IMR-90 (cell line): ENCODE data around the gene COX6B1. TPM values are rescaled to one million over a fixed set of nuclear protein-coding genes. Genes with fewer than 3 reads are reported as not detected.

Experiments
- ATAC-seq: fragments of 200-7000 bp; cut with Tn5 transposase; 2 replicates; pipeline ENCODE4 v1.9.1; 2020; ENCODE audit warnings: low read depth, mild to moderate bottlenecking, moderate library complexity
- BruUV-seq: library from RNA; stranded (reverse); fragments of 400-500 nt; replicated peaks from 2 replicates; lab custom pipeline; 2021; lab: Mats Ljungman, UMichigan
- CTCF ChIA-PET: fragments of 300-600 bp; formaldehyde crosslinking; extraction: SDS; loops from one replicate; lab custom pipeline; 2021; ENCODE audit warnings: antibody characterized with exemption; lab: Yijun Ruan, JAX
- POLR2A ChIA-PET: fragments of 300-600 bp; sonication (Branson Sonifier 250); formaldehyde crosslinking; loops from one replicate; lab custom pipeline; 2022; ENCODE audit warnings: antibody characterized with exemption; ENCODE audit not compliant: unreplicated experiment; lab: Charles Lee
- DNase-seq: peaks from one replicate; pipeline ENCODE4 v3.0.0; 2013
- H2AFZ ChIP-seq: replicated peaks from 2 replicates; pipeline ENCODE3; 2013; ENCODE audit warnings: low read length, mild to moderate bottlenecking; ENCODE audit not compliant: poor library complexity
- H2AK5ac ChIP-seq: 2 replicates; pipeline ENCODE4 v1.6.1; 2013; ENCODE audit warnings: low read depth, low read length, inconsistent platforms
- H2AK9ac ChIP-seq: replicated peaks from 2 replicates; pipeline ENCODE3; 2013; ENCODE audit warnings: mild to moderate bottlenecking, low read depth, low read length, moderate library complexity; ENCODE audit not compliant: poor library complexity
- H2BK120ac ChIP-seq: 2 replicates; pipeline ENCODE4 v1.6.1; 2013; ENCODE audit warnings: low read depth, low read length, inconsistent platforms
- H2BK15ac ChIP-seq: 3 replicates; pipeline ENCODE4 v1.6.1; 2013; ENCODE audit warnings: low read depth, low read length, inconsistent platforms
- H2BK20ac ChIP-seq: 2 replicates; pipeline ENCODE4 v1.6.1; 2013; ENCODE audit warnings: low read depth, mild to moderate bottlenecking, inconsistent platforms, low read length, moderate library complexity
- H2BK5ac ChIP-seq: 2 replicates; pipeline ENCODE4 v1.6.1; 2013; ENCODE audit warnings: mild to moderate bottlenecking, low read depth, low read length, inconsistent platforms; ENCODE audit not compliant: poor library complexity, severe bottlenecking
- H3K14ac ChIP-seq: replicated peaks from 2 replicates; pipeline ENCODE4 v1.6.1; 2013; ENCODE audit warnings: low read depth, low read length, inconsistent platforms
- H3K18ac ChIP-seq: 2 replicates; pipeline ENCODE4 v1.6.1; 2013; ENCODE audit warnings: low read depth, low read length, control low read depth
- H3K23ac ChIP-seq: 2 replicates; pipeline ENCODE4 v1.6.1; 2013; ENCODE audit warnings: low read depth, low read length, inconsistent platforms
- H3K27ac ChIP-seq: 2 replicates; pipeline ENCODE4 v1.5.1; 2013; ENCODE audit warnings: mild to moderate bottlenecking, control low read depth, low read length; ENCODE audit not compliant: insufficient read depth
- H3K27me3 ChIP-seq: 2 replicates; pipeline ENCODE4 v1.6.1; 2013; ENCODE audit warnings: low read length; ENCODE audit not compliant: control insufficient read depth, insufficient read depth
- H3K36me3 ChIP-seq: 2 replicates; pipeline ENCODE4 v1.6.1; 2013; ENCODE audit warnings: low read length, mixed read lengths; ENCODE audit not compliant: control insufficient read depth, insufficient read depth
- H3K4ac ChIP-seq: 2 replicates; pipeline ENCODE4 v1.6.1; 2013; ENCODE audit warnings: low read depth, low read length, inconsistent platforms
- H3K4me1 ChIP-seq: 2 replicates; pipeline ENCODE4 v1.6.1; 2013; ENCODE audit warnings: low read length, mixed read lengths; ENCODE audit not compliant: control insufficient read depth, insufficient read depth
- H3K4me2 ChIP-seq: 2 replicates; pipeline ENCODE4 v1.6.1; 2013; ENCODE audit warnings: low read depth, mild to moderate bottlenecking, control low read depth, low read length, moderate library complexity
- H3K4me3 ChIP-seq: 2 replicates; pipeline ENCODE4 v1.5.1; 2013; ENCODE audit warnings: low read depth, mild to moderate bottlenecking, control low read depth, low read length, moderate library complexity; ENCODE audit not compliant: insufficient read depth
- H3K56ac ChIP-seq: 2 replicates; pipeline ENCODE4 v1.6.1; 2013; ENCODE audit warnings: low read length, inconsistent platforms; ENCODE audit not compliant: insufficient read depth; ENCODE audit errors: extremely low read depth
- H3K79me1 ChIP-seq, 2 experiments: 2 replicates each; pipeline ENCODE4 v1.6.1; 2013; ENCODE audit warnings: low read length in 2 of 2, inconsistent platforms in 1 of 2, low read depth in 1 of 2
- H3K9ac ChIP-seq: 2 replicates; pipeline ENCODE4 v1.6.1; 2013; ENCODE audit warnings: low read depth, low read length, control low read depth
- H3K9me1 ChIP-seq: 2 replicates; pipeline ENCODE4 v1.6.1; 2013; ENCODE audit warnings: low read length, inconsistent platforms; ENCODE audit not compliant: insufficient read depth
- H3K9me3 ChIP-seq: 2 replicates; pipeline ENCODE4 v1.6.1; 2013; ENCODE audit warnings: low read length; ENCODE audit not compliant: control insufficient read depth, insufficient read depth
- H4K20me1 ChIP-seq: 2 replicates; pipeline ENCODE4 v1.6.1; 2013; ENCODE audit warnings: low read length, inconsistent platforms; ENCODE audit not compliant: insufficient read depth
- H4K5ac ChIP-seq: 2 replicates; pipeline ENCODE4 v1.6.1; 2013; ENCODE audit warnings: mild to moderate bottlenecking, low read depth, low read length, control low read depth
- H4K8ac ChIP-seq, 2 experiments: 2 replicates each; pipeline ENCODE4 v1.6.1; 2013; ENCODE audit warnings: low read depth in 2 of 2, low read length in 2 of 2, control low read depth in 1 of 2, inconsistent platforms in 1 of 2
- H4K91ac ChIP-seq: 2 replicates; pipeline ENCODE4 v1.6.1; 2013; ENCODE audit warnings: low read depth, low read length, inconsistent platforms; ENCODE audit not compliant: insufficient read depth
- BHLHE40 ChIP-seq: fragments of 150-350 bp; IDR thresholded peaks from 2 replicates; pipeline ENCODE4 v1.6.1; 2016; ENCODE audit warnings: mild to moderate bottlenecking, low read depth, low read length
- CEBPB ChIP-seq: IDR thresholded peaks from 2 replicates; pipeline ENCODE4 v1.6.1; 2012; ENCODE audit warnings: low read depth, low read length, improper control_type of control experiment
- CHD1 ChIP-seq: IDR thresholded peaks from 2 replicates; pipeline ENCODE4 v1.6.1; 2012; ENCODE audit warnings: low read depth, low read length, improper control_type of control experiment
- FOS ChIP-seq: fragments of 150-350 bp; IDR thresholded peaks from 2 replicates; pipeline ENCODE4 v1.6.1; 2016; ENCODE audit warnings: low read depth, low read length
- MAFK ChIP-seq: IDR thresholded peaks from 2 replicates; pipeline ENCODE4 v1.6.1; 2012; ENCODE audit warnings: low read depth, low read length, improper control_type of control experiment
- MAZ ChIP-seq: IDR thresholded peaks from 2 replicates; pipeline ENCODE4 v1.6.1; 2012; ENCODE audit warnings: low read depth, mild to moderate bottlenecking, low read length, improper control_type of control experiment, moderate library complexity, borderline replicate concordance
- MXI1 ChIP-seq: IDR thresholded peaks from 2 replicates; pipeline ENCODE4 v1.6.1; 2012; ENCODE audit warnings: low read depth, mild to moderate bottlenecking, low read length, moderate library complexity, borderline replicate concordance
- NFE2L2 ChIP-seq: fragments of 150-350 bp; IDR thresholded peaks from 2 replicates; pipeline ENCODE4 v1.6.1; 2016; ENCODE audit warnings: low read depth, mild to moderate bottlenecking, low read length
- POLR2A ChIP-seq: IDR thresholded peaks from 2 replicates; pipeline ENCODE4 v1.6.1; 2012; ENCODE audit warnings: mild to moderate bottlenecking, low read depth, low read length
- RAD21 ChIP-seq: IDR thresholded peaks from 2 replicates; pipeline ENCODE4 v1.6.1; 2012; ENCODE audit warnings: low read length, improper control_type of control experiment
- RCOR1 ChIP-seq: IDR thresholded peaks from 2 replicates; pipeline ENCODE4 v1.6.1; 2012; ENCODE audit warnings: mild to moderate bottlenecking, low read length, improper control_type of control experiment; ENCODE audit not compliant: insufficient replicate concordance
- RFX5 ChIP-seq: IDR thresholded peaks from 2 replicates; pipeline ENCODE4 v1.8.0; 2012; ENCODE audit warnings: low read depth, mild to moderate bottlenecking, low read length, moderate library complexity
- SMC3 ChIP-seq: fragments of 150-350 bp; IDR thresholded peaks from 2 replicates; pipeline ENCODE4 v1.6.1; 2016; ENCODE audit warnings: low read depth, mild to moderate bottlenecking, antibody characterized with exemption, low read length, moderate library complexity
- WGBS, 2 experiments: methylation state at CpG; one replicate each; pipeline versions ENCODE4 v1.1.5 to v1.1.7; 2013; ENCODE audit warnings: missing lambda C conversion rate in 2 of 2; ENCODE audit not compliant: insufficient read length in 1 of 2; ENCODE audit errors: extremely low coverage in 2 of 2; 5-methylcytosine and 5-hydroxymethylcytosine counted together
- dilution Hi-C: fragments of 300-500 bp; cut with HindIII; formaldehyde crosslinking; loops from one replicate; pipeline ENCODE4 v1.14.3; 2018; ENCODE audit warnings: low sequenced_read_pairs; ENCODE audit not compliant: unreplicated experiment
- in situ Hi-C: fragments of 300-500 bp; cut with MboI; formaldehyde crosslinking; loops from 3 replicates; pipeline ENCODE4 v1.14.3; 2019; ENCODE audit warnings: low sequenced_read_pairs, inconsistent platforms, mixed read lengths
- intact Hi-C: fragments of 100-400 bp; cut with micrococcal nuclease; formaldehyde crosslinking; loops from 2 replicates; pipeline ENCODE4 v1.10.0; 2022
- polyA plus RNA-seq, 3 experiments: library from polyadenylated mRNA; depleted of rRNA; stranded (reverse); fragments of >200 nt; gene quantifications; 2 replicates each; pipeline ENCODE4 v1.2.3, GENCODE V29; 2012; ENCODE audit warnings: low replicate concordance in 1 of 3
- total RNA-seq: library from RNA; depleted of rRNA; stranded (reverse); fragments of >200 nt; gene quantifications from 2 replicates; pipeline ENCODE4 v1.2.3, GENCODE V29; 2012
- TF ChIP-seq, protein P1 (sequence below): conservative IDR thresholded peaks from 2 replicates; pipeline ENCODE4 v1.5.1; 2012; ENCODE audit warnings: mild to moderate bottlenecking, low read depth, low read length, improper control_type of control experiment
- TF ChIP-seq, protein P2 (sequence below): fragments of 150-350 bp; IDR thresholded peaks from 2 replicates; pipeline ENCODE4 v1.6.1; 2017; ENCODE audit warnings: mild to moderate bottlenecking, antibody characterized with exemption, low read length, low read depth
- TF ChIP-seq, protein P3 (sequence below): fragments of 150-350 bp; IDR thresholded peaks from 2 replicates; pipeline ENCODE4 v1.6.1; 2016; ENCODE audit warnings: low read depth, mild to moderate bottlenecking, low read length, moderate library complexity, borderline replicate concordance

The COX6B1 gene
- total and polyA plus RNA-seq, 2 of the 4 experiments (the other 2 are of a cell fraction) = 914 to 983 TPM

DNA sequence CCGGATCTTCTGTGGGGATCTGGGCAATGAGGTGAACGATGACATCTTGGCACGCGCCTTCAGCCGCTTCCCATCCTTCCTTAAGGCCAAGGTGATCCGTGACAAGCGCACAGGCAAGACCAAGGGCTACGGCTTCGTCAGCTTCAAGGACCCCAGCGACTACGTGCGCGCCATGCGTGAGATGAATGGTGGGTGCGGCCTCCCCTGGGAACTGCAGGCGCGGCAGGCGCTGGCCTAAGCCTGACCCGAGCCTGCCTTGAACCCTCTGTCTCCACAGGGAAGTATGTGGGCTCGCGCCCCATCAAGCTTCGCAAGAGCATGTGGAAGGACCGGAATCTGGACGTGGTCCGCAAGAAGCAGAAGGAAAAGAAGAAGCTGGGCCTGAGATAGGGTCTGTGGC, 11.0 kb upstream of the COX6B1 start:
- H3K36me3 ChIP-seq = peaks cover 49% of the 10 kb centered on the region
- H3K27me3 ChIP-seq = no peaks in the 10 kb centered on the region
- no peak overlapping the region for H2AK9ac ChIP-seq
- TF ChIP-seq, protein P1, sequence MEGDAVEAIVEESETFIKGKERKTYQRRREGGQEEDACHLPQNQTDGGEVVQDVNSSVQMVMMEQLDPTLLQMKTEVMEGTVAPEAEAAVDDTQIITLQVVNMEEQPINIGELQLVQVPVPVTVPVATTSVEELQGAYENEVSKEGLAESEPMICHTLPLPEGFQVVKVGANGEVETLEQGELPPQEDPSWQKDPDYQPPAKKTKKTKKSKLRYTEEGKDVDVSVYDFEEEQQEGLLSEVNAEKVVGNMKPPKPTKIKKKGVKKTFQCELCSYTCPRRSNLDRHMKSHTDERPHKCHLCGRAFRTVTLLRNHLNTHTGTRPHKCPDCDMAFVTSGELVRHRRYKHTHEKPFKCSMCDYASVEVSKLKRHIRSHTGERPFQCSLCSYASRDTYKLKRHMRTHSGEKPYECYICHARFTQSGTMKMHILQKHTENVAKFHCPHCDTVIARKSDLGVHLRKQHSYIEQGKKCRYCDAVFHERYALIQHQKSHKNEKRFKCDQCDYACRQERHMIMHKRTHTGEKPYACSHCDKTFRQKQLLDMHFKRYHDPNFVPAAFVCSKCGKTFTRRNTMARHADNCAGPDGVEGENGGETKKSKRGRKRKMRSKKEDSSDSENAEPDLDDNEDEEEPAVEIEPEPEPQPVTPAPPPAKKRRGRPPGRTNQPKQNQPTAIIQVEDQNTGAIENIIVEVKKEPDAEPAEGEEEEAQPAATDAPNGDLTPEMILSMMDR = no peak
- TF ChIP-seq BHLHE40 = no peak
- no peak for TF ChIP-seq CHD1
- no peak for TF ChIP-seq CEBPB
- TF ChIP-seq FOS = no peak
- no peak for TF ChIP-seq SMC3
- TF ChIP-seq RAD21 = no peak
- TF ChIP-seq MAFK = no peak
- no peak for TF ChIP-seq MXI1
- TF ChIP-seq NFE2L2 = no peak
- TF ChIP-seq, protein P2, sequence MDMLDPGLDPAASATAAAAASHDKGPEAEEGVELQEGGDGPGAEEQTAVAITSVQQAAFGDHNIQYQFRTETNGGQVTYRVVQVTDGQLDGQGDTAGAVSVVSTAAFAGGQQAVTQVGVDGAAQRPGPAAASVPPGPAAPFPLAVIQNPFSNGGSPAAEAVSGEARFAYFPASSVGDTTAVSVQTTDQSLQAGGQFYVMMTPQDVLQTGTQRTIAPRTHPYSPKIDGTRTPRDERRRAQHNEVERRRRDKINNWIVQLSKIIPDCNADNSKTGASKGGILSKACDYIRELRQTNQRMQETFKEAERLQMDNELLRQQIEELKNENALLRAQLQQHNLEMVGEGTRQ = no peak
- TF ChIP-seq RCOR1 = no peak
- no peak for TF ChIP-seq RFX5
- TF ChIP-seq MAZ = no peak
- TF ChIP-seq, protein P3, sequence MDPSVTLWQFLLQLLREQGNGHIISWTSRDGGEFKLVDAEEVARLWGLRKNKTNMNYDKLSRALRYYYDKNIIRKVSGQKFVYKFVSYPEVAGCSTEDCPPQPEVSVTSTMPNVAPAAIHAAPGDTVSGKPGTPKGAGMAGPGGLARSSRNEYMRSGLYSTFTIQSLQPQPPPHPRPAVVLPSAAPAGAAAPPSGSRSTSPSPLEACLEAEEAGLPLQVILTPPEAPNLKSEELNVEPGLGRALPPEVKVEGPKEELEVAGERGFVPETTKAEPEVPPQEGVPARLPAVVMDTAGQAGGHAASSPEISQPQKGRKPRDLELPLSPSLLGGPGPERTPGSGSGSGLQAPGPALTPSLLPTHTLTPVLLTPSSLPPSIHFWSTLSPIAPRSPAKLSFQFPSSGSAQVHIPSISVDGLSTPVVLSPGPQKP = no peak
- TF ChIP-seq POLR2A = no peak
- ChIA-PET CTCF (no interaction called here), POLR2A (no interaction called here)
- DNase-seq = no peak
- dilution Hi-C loops = no loop called here
- no peak overlapping the region for H2AK5ac ChIP-seq
- no peak overlapping the region for H4K8ac ChIP-seq
- in situ Hi-C loops = no loop called here
- no peak overlapping the region for H2AFZ ChIP-seq
- H3K79me1 ChIP-seq = no peaks in the 10 kb centered on the region; a peak in 1 of 4 replicates
- H4K20me1 ChIP-seq = no peaks in the 10 kb centered on the region
- no peak for ATAC-seq
- H2BK15ac ChIP-seq = no peak overlapping the region
- peaks cover 6% of the 10 kb centered on the region; the same call in 1 of the 2 replicates for H3K9me1 ChIP-seq
- H2BK120ac ChIP-seq = no peak overlapping the region
- no peak overlapping the region for H3K56ac ChIP-seq
- H3K23ac ChIP-seq = no peak overlapping the region
- BruUV-seq = no TSS peak
- intact Hi-C loops = no loop called here
- H3K9ac ChIP-seq = no peak overlapping the region
- peaks cover 5% of the 10 kb centered on the region; the same call in 1 of the 2 replicates for H3K4me1 ChIP-seq
- no peak overlapping the region for H2BK20ac ChIP-seq
- H3K4me2 ChIP-seq = no peak overlapping the region
- 100% methylated on average over 10 of the region's 25 CpGs; no CpG with 5 or more reads in 1 of the 2 experiments for WGBS, 2 experiments
- no peak overlapping the region for H3K4ac ChIP-seq
- no peaks in the 10 kb centered on the region for H3K9me3 ChIP-seq
- H4K5ac ChIP-seq = no peak overlapping the region
- H3K4me3 ChIP-seq = no peak overlapping the region
- H3K27ac ChIP-seq = no peak overlapping the region
- no peak overlapping the region for H2BK5ac ChIP-seq
- no peak overlapping the region for H3K14ac ChIP-seq
- H3K18ac ChIP-seq = no peak overlapping the region
- H4K91ac ChIP-seq = no peak overlapping the region
